HuH-7.5 (cell line): ENCODE data around the gene GOLM1.
A peak's percentile ranks its signal among the peaks of the same experiment; 100 is the strongest.

ENCODE experiments used
- DNase-seq: peaks from one replicate; pipeline ENCODE4 v3.0.0; 2011; ENCODE audit warnings: low spot score

The GOLM1 gene

DNA sequence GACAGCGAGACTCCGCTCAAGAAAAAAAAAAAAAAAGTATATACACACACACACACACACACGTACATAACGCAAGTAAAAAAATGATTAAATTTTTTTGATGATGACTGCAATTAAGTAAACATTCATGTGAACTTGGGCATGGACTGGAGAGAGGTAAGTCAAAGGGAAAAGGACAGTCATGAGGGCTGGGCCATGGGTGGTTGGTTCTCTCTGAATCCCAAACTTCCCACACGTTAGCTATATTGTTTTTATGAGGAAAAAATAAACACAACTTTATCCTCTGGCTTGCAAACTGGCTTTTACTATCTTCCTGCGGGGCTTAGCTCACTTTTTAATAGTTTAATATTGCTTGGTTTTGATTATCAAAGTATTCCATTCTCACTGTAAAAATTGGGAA is 53.7 kb downstream of the GOLM1 start:
- DNase-seq, result no peak

DNA sequence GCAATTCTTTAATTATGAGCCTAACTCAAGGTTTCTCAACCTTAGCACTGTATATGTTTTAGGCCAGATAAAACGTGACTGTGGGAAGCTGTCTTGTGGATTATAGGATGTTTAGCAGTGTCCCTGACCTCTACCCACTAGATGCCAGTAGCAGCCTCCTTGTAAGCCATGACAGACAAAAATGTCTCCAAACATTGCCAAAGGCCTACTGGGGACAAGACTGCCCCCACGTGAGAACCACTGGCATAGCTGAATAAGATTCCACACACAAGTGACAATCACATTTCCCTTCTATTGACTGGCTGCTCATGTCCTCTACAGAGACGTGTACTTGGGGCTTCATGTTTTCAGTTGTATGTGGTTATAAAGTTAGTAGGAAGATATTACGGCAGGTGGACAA is 55.4 kb downstream of the GOLM1 start:
- DNase-seq, result no peak

GRCh38 chr9:86043586-86043985 is 55.8 kb downstream of the GOLM1 start:
- DNase-seq, result no peak

- no peak for DNase-seq
Observed at GRCh38 chr9:86042199-86042978, 57.0 kb downstream of the GOLM1 start.

DNA sequence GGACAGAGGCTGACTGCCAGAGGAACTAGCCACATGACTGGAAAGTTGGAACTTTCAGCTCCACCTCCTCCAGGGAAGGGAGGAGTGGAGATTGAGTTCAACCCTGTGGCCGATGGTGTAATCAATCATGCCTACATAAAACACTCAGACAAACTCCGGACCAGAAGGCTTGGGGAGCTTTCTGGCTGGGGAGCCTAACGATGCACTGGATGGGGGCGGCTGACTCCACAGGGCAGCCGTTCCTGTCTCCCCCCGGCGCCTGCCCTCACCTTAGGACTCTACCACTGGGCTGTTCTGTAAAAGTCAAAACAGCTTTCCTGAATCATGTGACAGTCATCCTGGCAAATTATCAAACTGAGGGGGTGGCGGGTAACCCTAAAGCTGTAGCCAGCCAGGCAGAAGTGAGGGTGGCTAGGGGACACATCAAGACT is 58.0 kb downstream of the GOLM1 start:
- DNase-seq, result no peak

GRCh38 chr9:86040861-86041155 is 58.5 kb downstream of the GOLM1 start:
- DNase-seq, result no peak

- DNase-seq, result no peak
Observed at GRCh38 chr9:86039991-86040860, 59.1 kb downstream of the GOLM1 start.

DNA sequence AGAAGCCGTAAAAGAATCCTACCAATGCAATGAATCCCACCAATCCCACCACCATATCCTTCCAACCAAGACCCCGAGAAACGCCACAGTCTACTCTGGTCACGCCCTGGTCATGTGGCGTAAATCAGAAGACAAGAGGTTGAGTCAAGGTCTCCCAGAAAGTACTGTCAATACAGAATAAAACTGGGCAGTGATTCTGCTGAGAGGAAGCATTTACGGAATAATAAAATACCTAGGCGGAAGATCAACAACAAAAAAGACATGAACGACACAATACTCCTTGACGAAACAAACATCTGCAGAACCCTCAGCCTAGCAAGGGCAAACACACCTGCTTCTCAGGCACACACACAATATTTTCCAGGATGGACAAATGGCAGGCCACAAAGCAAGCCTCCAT is 62.8 kb downstream of the GOLM1 start:
- no peak for DNase-seq

DNA sequence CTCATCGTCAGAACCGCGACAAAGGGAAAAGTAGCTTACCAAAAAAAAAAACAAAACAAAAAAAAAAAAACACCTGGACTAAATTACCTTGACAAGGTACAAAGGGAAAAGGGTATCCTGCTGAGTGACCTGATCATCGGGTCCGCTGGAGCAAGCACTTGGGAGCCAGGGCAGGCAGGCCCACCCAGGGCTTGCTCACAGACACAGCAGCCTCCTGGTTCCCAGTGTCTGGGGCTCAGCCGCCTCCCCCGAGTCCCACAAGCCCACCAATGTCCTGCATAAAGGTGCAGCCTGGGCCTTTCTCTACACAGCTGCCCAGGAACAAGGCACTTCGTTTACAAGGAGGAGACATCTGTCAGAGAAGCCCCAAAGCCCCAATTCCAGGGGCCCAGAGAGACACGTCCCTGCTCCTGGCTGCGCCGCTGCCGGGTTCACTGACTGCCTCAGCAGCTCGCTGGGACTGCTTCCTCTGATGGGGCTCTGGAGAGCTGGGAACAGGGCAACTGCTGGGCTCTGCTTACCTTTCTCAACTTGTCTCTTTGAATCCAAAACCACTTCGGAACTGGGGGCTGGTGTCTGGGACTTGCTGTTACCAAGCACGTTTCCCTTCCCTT is 63.4 kb downstream of the GOLM1 start:
- no peak for DNase-seq

DNA sequence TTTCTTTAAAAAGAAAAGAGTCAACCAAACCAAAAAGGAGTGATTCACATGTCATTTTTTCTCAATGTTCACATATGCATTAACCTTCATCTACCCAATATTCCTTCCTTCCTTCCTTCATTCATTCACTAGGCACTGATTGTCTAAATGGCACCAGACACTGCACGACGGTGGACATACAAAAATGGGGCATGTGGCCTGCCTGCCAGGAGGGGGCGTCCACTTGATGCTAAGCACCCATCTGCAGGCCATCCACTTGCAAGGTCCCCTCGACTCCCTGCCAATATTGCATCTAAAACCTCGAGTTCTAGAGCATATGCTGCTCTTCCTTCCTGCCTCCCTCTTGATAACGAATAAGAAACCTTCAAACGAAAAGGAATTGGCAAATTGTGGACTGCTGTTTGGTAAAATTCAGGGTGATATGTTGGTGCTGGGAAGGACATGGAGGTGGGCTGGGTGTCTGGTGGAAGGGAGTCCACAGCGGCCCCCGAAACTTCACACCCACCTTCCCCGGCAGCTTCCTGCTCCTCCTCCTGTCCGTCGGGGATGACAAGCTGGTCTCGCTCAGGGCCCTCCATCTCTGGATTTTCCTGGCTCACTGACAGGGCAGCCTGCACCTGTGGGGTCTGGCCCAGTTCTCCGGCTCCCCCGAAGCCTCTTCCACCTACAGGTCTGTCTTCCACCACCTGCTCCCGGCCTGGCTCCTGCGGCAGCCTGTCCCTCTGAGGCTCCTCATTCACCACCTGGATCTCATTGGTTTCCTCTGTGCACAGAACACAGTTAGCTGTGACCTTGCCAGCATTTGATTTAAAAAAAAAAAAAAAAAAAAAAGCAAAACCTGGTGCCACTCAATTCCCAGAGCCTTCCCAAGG is 64.3 kb downstream of the GOLM1 start:
- peak; percentile 69 for DNase-seq

DNA sequence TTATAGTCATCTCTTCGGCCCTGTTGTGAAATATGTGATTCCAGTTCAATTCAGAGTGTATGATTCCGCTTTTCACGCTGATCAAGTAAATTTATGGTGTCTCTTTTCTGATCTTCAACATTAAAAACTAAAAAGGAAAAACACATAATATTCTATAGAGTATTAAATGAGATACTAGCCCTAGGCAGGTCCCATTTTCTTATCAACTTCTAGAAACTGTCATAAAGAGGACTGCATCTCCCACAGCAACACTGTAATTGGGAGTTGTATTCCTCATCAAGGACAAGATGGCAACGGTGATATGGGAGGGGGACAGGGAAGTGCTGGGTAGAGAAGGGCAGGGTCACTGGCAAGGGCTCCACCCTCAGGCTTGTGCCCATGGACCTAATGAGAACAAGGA is 71.6 kb downstream of the GOLM1 start:
- DNase-seq, result no peak

- no peak for DNase-seq
Observed at GRCh38 chr9:86022687-86023266, 76.6 kb downstream of the GOLM1 start.

DNA sequence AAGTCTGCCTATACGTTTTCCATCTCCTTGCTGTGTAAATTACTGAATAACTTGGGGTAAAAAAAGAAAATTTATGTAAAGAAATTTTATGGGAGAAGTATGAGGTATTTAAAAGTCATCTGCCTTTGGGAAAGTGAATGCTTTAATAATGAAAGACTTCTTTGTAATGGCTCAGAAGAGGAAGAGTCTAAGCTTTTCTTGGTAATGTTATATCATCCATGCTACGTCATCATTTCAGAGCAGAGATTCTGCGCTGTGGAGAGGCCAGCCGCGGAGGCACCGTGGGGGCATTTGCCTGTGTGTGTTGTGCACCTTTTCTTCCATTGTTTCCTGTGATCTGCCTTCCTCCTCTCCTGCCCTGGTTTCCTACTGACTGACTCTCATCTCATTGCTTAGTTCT is 78.2 kb downstream of the GOLM1 start:
- no peak for DNase-seq

DNA sequence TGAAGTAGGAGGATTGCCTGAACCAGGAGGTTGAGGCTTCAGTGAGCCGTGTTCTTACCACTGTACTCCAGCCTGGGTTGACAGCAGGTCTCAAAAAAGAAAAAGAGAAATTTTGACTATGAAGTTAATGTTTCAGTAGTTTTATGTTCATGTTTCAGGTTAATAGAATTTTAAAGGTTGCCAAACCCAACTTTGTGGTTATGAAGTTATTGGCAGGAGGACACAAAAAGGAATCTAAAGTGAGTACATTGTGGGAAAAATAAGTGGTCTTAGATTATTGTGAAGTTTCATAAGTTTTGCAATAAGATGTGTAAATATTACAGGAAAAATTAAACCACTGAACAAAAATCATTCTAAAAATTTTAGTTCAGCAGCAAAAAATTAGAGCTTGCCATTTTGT is 78.6 kb downstream of the GOLM1 start:
- no peak for DNase-seq

GRCh38 chr9:86009133-86009532 is 90.2 kb downstream of the GOLM1 start:
- DNase-seq, result no peak

DNA sequence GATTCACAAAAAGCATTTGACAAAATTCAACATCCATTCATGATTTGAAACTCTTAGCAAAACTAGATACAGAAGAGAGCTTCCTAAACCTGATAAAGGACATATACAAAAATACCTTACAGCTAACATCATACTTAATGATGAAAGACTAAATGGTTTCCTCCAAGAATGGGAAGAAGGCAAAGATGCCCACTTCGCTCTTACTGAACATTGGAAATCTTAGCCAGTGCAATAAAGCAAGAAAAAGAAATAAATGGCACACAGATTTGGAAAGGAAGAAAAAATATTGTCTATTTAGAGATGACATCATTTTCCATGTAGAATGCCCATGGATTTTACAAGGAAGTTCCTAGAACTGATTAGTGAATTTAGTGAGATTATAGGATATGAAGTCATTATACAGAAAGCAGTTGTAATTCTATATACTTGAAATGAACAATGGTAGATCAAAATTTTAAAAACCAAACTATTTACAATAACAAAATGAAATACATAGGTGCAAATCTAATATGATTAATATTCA is 94.0 kb downstream of the GOLM1 start:
- DNase-seq, result no peak

GRCh38 chr9:85995599-85995998 is 103.8 kb downstream of the GOLM1 start:
- no peak for DNase-seq

DNA sequence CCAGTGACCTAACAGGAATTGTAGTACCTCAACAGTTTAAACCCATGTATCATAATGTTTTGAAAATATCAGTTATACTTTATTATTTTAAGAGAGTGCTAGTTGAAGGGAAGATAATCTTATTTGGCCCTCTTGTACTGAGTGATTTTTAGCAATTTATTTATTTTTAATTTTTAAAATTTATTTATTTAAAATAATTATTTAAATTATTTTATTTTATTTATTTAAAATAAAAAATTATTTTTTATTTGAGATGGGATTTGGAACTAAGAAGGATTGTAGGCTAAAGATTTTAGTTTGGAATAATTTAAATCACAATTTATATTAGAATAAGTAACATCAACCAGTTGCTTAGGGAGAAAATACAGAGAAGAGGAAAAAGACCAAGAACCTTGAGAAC is 104.3 kb downstream of the GOLM1 start:
- no peak for DNase-seq

DNA sequence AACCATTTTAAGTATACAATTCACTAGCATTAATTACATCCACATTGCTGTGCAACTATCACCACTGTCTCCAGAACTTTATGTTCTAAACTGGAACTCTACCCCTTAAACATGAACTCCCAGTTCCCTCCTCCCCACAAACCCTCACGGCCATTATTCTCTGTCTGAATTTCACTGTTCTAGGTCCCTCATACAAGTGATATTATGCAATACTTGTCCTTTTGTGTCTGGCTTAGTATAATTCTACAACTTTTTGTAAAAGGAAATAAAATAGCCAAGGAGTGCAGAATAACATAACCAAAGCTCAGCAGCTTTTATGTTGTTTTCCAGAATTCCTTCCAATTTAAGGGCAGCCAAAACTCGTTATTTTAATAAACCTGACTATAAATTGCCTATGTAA is 105.2 kb downstream of the GOLM1 start:
- no peak for DNase-seq

DNA sequence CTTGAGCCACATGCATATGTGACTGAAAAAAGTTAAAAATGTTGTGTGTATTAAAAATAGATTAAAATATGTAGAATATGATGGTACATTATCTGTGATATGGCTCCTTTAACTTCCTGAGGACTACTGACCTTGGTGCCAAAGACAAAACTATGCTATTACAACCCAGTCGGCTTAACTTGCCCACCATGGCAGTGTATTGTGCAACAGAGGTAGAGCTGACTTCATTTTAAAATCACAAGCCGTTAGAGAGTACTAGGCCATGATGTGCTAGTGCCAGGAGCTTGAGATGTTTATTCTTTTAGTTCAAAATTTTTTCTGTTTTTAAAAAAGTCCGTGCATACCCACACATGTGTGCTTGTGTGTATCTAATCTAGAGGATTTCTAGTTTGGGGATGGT is 112.1 kb downstream of the GOLM1 start:
- DNase-seq, result no peak

DNA sequence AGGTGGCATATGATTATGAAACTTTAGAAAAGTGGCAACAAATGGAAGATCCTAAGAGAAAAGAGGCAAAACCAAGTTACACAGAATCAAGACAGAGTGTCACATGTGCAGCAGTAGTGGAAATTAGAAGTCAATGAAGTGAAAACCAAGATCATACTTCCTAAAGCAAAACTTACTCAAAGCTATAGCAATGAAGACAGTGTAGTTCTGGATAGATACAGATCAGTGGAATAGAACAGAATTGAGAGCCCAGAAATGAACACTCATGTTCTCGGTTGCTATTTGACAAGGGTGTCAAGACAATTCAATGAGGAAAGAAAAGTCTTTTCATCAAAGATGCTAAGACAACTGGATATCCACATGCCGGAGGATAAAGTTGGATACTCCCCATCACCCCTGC is 114.9 kb downstream of the GOLM1 start:
- no peak for DNase-seq

GRCh38 chr9:85981369-85981768 is 118.0 kb downstream of the GOLM1 start:
- DNase-seq, result no peak
